ENCODE measurements around the gene PLA2G4A. TPM values are rescaled to one million over a fixed set of nuclear protein-coding genes. Genes with fewer than 3 reads are reported as not detected.
"Not testable (repeated sequence)": the region's sequence is repeated elsewhere in the genome, so short reads cannot be mapped to it uniquely, and the experiment has no call there.

The PLA2G4A gene
- polyA plus RNA-seq, 10 donors: 3.4 to 10.4 (median 5.1) TPM

GRCh38 chr1:186917106-186917786, 88.5 kb downstream of the PLA2G4A start:
- peak in 1 of 3 donors; percentile 43 for DNase-seq

GRCh38 chr1:186921386-186921785, 92.6 kb downstream of the PLA2G4A start:
- not testable (repeated sequence) for DNase-seq

- not testable (repeated sequence) for DNase-seq
Measured at GRCh38 chr1:186922814-186923213, 94.1 kb downstream of the PLA2G4A start.

GRCh38 chr1:186923486-186923885, 94.7 kb downstream of the PLA2G4A start:
- no peak for DNase-seq

- peak; percentile 74 to 87 (median 75) for DNase-seq
Measured at GRCh38 chr1:186925881-186926669, 97.3 kb downstream of the PLA2G4A start.

GRCh38 chr1:186927884-186928283, 99.1 kb downstream of the PLA2G4A start:
- DNase-seq: no peak

- DNase-seq: peak in 2 of 3 donors; percentile 35 to 56
Measured at GRCh38 chr1:186930238-186930637, 101.5 kb downstream of the PLA2G4A start.

- peak in 1 of 3 donors; percentile 53 for DNase-seq
Measured at GRCh38 chr1:186937016-186937670, 108.4 kb downstream of the PLA2G4A start.

GRCh38 chr1:186943891-186944686, 115.3 kb downstream of the PLA2G4A start:
- no peak for DNase-seq

GRCh38 chr1:186945146-186945545, 116.4 kb downstream of the PLA2G4A start:
- DNase-seq: no peak

- no peak for DNase-seq
Measured at GRCh38 chr1:186948535-186948934, 119.8 kb downstream of the PLA2G4A start.

- DNase-seq: no peak
Measured at GRCh38 chr1:186949173-186949572, 120.4 kb downstream of the PLA2G4A start.

GRCh38 chr1:186950547-186950946, 121.8 kb downstream of the PLA2G4A start:
- no peak for DNase-seq

GRCh38 chr1:186953876-186954275, 125.1 kb downstream of the PLA2G4A start:
- no peak for DNase-seq

- DNase-seq: peak in 2 of 3 donors; percentile 59 to 66
Measured at GRCh38 chr1:186957314-186957713, 128.6 kb downstream of the PLA2G4A start.

- DNase-seq: no peak
Measured at GRCh38 chr1:186958520-186958919, 129.8 kb downstream of the PLA2G4A start.

- no peak for DNase-seq
Measured at GRCh38 chr1:186960861-186961260, 132.1 kb downstream of the PLA2G4A start.

- no peak for DNase-seq
Measured at GRCh38 chr1:186965847-186966246, 137.1 kb downstream of the PLA2G4A start.

- no peak for DNase-seq
Measured at GRCh38 chr1:186966456-186966855, 137.7 kb downstream of the PLA2G4A start.

- peak in 1 of 3 donors; percentile 52 for DNase-seq
Measured at GRCh38 chr1:186967656-186968394, 139.1 kb downstream of the PLA2G4A start.

- peak; percentile 82 to 95 (median 90) for DNase-seq
Measured at GRCh38 chr1:186974774-186975181, 146.0 kb downstream of the PLA2G4A start.
